H1 (cell line): ENCODE results near the gene CCDC73. TPM values are rescaled to one million over a fixed set of nuclear protein-coding genes. Genes with fewer than 3 reads are reported as not detected.

Experiments used
- HDAC2 ChIP-seq, 2 experiments: fragments of 300-600 bp in 1 of 2; sonication (generic) in 1 of 2; IDR thresholded peaks; 2 replicates each; pipeline ENCODE4 v1.6.1; 2011 to 2012; ENCODE audit warnings: low read depth in 2 of 2, low read length in 2 of 2, mild to moderate bottlenecking in 2 of 2, moderate library complexity in 2 of 2, borderline replicate concordance in 1 of 2, inconsistent platforms in 1 of 2
- JUND ChIP-seq: IDR thresholded peaks from 2 replicates; pipeline ENCODE4 v1.6.1; 2011; ENCODE audit warnings: mild to moderate bottlenecking, improper control_type of control experiment, low read length
- MAFK ChIP-seq: IDR thresholded peaks from 2 replicates; pipeline ENCODE4 v1.6.1; 2012; ENCODE audit warnings: low read depth, mild to moderate bottlenecking, improper control_type of control experiment, low read length
- PHF8 ChIP-seq: fragments of 200-600 bp; sonication (generic); conservative IDR thresholded peaks from 2 replicates; pipeline ENCODE4 v1.7.1; 2012; ENCODE audit warnings: low read depth, mild to moderate bottlenecking, inconsistent platforms, low read length, moderate library complexity
- RFX5 ChIP-seq: IDR thresholded peaks from 2 replicates; pipeline ENCODE4 v1.6.1; 2011; ENCODE audit warnings: low read depth, low read length, improper control_type of control experiment, borderline replicate concordance
- SIRT6 ChIP-seq: IDR thresholded peaks from one replicate; pipeline ENCODE4 v1.7.1; 2012; ENCODE audit warnings: low read length, inconsistent platforms
- TCF12 ChIP-seq: IDR thresholded peaks from 2 replicates; pipeline ENCODE4 v1.6.1; 2011; ENCODE audit warnings: low read depth, mild to moderate bottlenecking, low read length
- polyA plus RNA-seq, 7 experiments: library from polyadenylated mRNA; depleted of rRNA in 3 of 7; stranded (reverse) in 5 of 7; unstranded in 2 of 7; fragments of >200 nt in 5 of 7; fragments of 200-250 nt in 2 of 7; gene quantifications; 1 replicate in 5 of 7; 2 replicates in 1 of 7; 4 replicates in 1 of 7; pipeline versions ENCODE4 v1.2.1 to v1.2.3, GENCODE V29; 2011 to 2013; ENCODE audit warnings: missing spikeins in 2 of 7, mixed read lengths in 2 of 7
- total RNA-seq: library from RNA; stranded (reverse); fragmentation: NEBNext Ultra II Directional; extraction: Animal tissue kit (Norgen Biotek cat#: 25700); gene quantifications from 2 replicates; pipeline ENCODE4 v1.2.1, GENCODE V29; 2021
- TF ChIP-seq, protein P1 (sequence below), 3 experiments: IDR thresholded peaks; 1 replicate in 2 of 3; 2 replicates in 1 of 3; pipeline versions ENCODE4 v1.5.1 to v1.6.1; 2011; ENCODE audit warnings: low read length in 3 of 3, mild to moderate bottlenecking in 3 of 3, inconsistent platforms in 2 of 3, low read depth in 1 of 3, moderate library complexity in 1 of 3; ENCODE audit not compliant: insufficient read depth in 1 of 3; ENCODE audit errors: control extremely low read depth in 1 of 3

The CCDC73 gene
- total and polyA plus RNA-seq, 2 of the 8 experiments (the other 6 are each of a cell fraction or from before 2014, with no cell fraction given): not detected

DNA sequence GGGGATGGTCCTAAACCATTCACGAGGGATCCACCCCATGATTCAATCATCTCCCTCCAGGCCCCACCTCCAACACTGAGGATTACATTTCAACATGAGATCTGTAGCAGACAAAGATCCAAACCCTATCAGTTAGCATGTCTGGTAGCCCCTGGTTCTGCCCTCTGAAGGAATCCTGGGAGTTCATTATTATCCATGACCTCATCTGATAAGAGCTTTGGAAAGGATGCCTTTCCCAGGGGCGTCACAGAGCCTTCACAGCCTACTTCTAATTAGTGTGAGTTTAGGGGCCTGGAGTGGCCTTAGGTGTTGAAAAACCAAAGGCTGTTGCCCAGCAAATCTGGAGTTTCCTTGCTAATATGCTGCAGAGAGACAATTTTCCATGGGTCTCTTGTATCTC is 219.4 kb downstream of the CCDC73 start (continued):
- no peak for TF ChIP-seq TCF12
- no peak for TF ChIP-seq SIRT6
- no peak for TF ChIP-seq PHF8
- no peak for TF ChIP-seq MAFK
- no peak for TF ChIP-seq HDAC2 (IDR thresholded peaks at IDR 0.05; ENCODE audit: borderline replicate concordance in 1 of 2, low read depth in 2 of 2, low read length in 2 of 2)
- no peak for TF ChIP-seq JUND
- TF ChIP-seq RFX5: no peak
- TF ChIP-seq, protein P1, sequence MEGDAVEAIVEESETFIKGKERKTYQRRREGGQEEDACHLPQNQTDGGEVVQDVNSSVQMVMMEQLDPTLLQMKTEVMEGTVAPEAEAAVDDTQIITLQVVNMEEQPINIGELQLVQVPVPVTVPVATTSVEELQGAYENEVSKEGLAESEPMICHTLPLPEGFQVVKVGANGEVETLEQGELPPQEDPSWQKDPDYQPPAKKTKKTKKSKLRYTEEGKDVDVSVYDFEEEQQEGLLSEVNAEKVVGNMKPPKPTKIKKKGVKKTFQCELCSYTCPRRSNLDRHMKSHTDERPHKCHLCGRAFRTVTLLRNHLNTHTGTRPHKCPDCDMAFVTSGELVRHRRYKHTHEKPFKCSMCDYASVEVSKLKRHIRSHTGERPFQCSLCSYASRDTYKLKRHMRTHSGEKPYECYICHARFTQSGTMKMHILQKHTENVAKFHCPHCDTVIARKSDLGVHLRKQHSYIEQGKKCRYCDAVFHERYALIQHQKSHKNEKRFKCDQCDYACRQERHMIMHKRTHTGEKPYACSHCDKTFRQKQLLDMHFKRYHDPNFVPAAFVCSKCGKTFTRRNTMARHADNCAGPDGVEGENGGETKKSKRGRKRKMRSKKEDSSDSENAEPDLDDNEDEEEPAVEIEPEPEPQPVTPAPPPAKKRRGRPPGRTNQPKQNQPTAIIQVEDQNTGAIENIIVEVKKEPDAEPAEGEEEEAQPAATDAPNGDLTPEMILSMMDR (IDR thresholded peaks at IDR 0.05; ENCODE audit: control extremely low read depth in 1 of 3, insufficient read depth in 1 of 3, low read depth in 1 of 3, low read length in 3 of 3): no peak
